GM23338 (cell line): ENCODE data around the gene FAF2. TPM values are rescaled to one million over a fixed set of nuclear protein-coding genes. Genes with fewer than 3 reads are reported as not detected.

Source experiments
- CREB1 ChIP-seq: fragments of 250-450 bp; sonication (Bioruptor Pico); IDR thresholded peaks from 2 replicates; pipeline ENCODE4 v1.5.0; 2020; ENCODE audit warnings: low read depth, mild to moderate bottlenecking, moderate library complexity
- EZH2phosphoT487 ChIP-seq: fragments of 200-600 bp; sonication (generic); IDR thresholded peaks from one replicate; pipeline ENCODE4 v1.8.1; 2018; ENCODE audit warnings: antibody characterized with exemption; ENCODE audit not compliant: unreplicated experiment
- NANOG ChIP-seq: IDR thresholded peaks from 2 replicates; pipeline ENCODE4 v1.6.1; 2016; ENCODE audit warnings: antibody characterized with exemption, borderline replicate concordance
- ZNF114 ChIP-seq: fragments of 250-450 bp; sonication (Bioruptor Pico); IDR thresholded peaks from 2 replicates; pipeline ENCODE4 v1.5.0; 2020; ENCODE audit warnings: mild to moderate bottlenecking, moderate library complexity
- ZNF331 ChIP-seq: fragments of 250-450 bp; sonication (Bioruptor Pico); IDR thresholded peaks from 2 replicates; pipeline ENCODE4 v1.5.0; 2020; ENCODE audit warnings: low read depth, mild to moderate bottlenecking, moderate library complexity
- polyA plus RNA-seq: library from polyadenylated mRNA; unstranded; fragments of >200 nt; fragmentation: Nextera tagmentation; extraction: Ambion mirVana; gene quantifications from 2 replicates; pipeline ENCODE4 v1.2.1, GENCODE V29; 2016
- total RNA-seq: library from RNA; depleted of rRNA; stranded (reverse); fragments of >200 nt; shearing (Covaris generic); gene quantifications from 2 replicates; pipeline ENCODE4 v1.2.3, GENCODE V29; 2014
- TF ChIP-seq, protein P1 (sequence below): fragments of 250-450 bp; sonication (Bioruptor Pico); IDR thresholded peaks from 2 replicates; pipeline ENCODE4 v1.5.0; 2020; ENCODE audit warnings: mild to moderate bottlenecking, moderate library complexity
- TF ChIP-seq, protein P2 (sequence below): IDR thresholded peaks from 2 replicates; pipeline ENCODE4 v1.6.1; 2016; ENCODE audit warnings: antibody characterized with exemption
- TF ChIP-seq, protein P3 (sequence below), 2 experiments: fragments of 200-600 bp in 1 of 2; sonication (generic) in 1 of 2; conservative IDR thresholded peaks; 2 replicates each; pipeline versions ENCODE4 v1.5.1 to v1.6.1; 2016 to 2017; ENCODE audit warnings: antibody characterized with exemption in 2 of 2, low read depth in 2 of 2, mild to moderate bottlenecking in 2 of 2, moderate library complexity in 1 of 2

The FAF2 gene
- total and polyA plus RNA-seq, 2 experiments from 2014 or later: 32.8 to 37.6 TPM

DNA sequence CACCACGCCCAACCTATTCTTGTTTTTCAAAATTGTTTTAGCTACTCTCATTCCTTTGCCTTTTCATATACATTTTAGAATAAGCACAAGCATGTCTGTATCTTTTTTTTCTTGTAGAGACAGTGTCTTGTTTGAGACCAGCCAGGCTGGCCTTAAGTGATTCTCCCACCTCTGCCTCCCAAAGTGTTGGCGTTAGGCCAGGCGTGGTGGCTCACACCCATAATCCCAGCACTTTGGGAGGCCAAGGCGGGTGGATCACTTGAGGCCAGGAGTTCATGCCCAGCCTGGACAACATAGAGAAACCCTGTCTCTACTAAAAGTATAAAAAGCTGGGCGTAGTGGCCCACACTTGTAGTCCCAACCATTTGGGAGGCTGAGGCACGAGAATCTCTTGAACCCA, 76.0 kb downstream of the FAF2 start (continued):
- TF ChIP-seq, protein P1, sequence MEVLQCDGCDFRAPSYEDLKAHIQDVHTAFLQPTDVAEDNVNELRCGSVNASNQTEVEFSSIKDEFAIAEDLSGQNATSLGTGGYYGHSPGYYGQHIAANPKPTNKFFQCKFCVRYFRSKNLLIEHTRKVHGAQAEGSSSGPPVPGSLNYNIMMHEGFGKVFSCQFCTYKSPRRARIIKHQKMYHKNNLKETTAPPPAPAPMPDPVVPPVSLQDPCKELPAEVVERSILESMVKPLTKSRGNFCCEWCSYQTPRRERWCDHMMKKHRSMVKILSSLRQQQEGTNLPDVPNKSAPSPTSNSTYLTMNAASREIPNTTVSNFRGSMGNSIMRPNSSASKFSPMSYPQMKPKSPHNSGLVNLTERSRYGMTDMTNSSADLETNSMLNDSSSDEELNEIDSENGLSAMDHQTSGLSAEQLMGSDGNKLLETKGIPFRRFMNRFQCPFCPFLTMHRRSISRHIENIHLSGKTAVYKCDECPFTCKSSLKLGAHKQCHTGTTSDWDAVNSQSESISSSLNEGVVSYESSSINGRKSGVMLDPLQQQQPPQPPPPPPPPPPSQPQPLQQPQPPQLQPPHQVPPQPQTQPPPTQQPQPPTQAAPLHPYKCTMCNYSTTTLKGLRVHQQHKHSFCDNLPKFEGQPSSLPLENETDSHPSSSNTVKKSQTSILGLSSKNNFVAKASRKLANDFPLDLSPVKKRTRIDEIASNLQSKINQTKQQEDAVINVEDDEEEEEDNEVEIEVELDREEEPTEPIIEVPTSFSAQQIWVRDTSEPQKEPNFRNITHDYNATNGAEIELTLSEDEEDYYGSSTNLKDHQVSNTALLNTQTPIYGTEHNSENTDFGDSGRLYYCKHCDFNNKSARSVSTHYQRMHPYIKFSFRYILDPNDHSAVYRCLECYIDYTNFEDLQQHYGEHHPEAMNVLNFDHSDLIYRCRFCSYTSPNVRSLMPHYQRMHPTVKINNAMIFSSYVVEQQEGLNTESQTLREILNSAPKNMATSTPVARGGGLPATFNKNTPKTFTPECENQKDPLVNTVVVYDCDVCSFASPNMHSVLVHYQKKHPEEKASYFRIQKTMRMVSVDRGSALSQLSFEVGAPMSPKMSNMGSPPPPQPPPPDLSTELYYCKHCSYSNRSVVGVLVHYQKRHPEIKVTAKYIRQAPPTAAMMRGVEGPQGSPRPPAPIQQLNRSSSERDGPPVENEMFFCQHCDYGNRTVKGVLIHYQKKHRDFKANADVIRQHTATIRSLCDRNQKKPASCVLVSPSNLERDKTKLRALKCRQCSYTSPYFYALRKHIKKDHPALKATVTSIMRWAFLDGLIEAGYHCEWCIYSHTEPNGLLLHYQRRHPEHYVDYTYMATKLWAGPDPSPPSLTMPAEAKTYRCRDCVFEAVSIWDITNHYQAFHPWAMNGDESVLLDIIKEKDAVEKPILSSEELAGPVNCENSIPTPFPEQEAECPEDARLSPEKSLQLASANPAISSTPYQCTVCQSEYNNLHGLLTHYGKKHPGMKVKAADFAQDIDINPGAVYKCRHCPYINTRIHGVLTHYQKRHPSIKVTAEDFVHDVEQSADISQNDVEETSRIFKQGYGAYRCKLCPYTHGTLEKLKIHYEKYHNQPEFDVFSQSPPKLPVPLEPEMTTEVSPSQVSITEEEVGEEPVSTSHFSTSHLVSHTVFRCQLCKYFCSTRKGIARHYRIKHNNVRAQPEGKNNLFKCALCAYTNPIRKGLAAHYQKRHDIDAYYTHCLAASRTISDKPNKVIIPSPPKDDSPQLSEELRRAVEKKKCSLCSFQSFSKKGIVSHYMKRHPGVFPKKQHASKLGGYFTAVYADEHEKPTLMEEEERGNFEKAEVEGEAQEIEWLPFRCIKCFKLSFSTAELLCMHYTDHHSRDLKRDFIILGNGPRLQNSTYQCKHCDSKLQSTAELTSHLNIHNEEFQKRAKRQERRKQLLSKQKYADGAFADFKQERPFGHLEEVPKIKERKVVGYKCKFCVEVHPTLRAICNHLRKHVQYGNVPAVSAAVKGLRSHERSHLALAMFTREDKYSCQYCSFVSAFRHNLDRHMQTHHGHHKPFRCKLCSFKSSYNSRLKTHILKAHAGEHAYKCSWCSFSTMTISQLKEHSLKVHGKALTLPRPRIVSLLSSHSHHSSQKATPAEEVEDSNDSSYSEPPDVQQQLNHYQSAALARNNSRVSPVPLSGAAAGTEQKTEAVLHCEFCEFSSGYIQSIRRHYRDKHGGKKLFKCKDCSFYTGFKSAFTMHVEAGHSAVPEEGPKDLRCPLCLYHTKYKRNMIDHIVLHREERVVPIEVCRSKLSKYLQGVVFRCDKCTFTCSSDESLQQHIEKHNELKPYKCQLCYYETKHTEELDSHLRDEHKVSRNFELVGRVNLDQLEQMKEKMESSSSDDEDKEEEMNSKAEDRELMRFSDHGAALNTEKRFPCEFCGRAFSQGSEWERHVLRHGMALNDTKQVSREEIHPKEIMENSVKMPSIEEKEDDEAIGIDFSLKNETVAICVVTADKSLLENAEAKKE (CRISPR knock-in tag): no peak
- TF ChIP-seq ZNF331 (CRISPR knock-in tag): no peak
- TF ChIP-seq CREB1: no peak
- no peak for TF ChIP-seq EZH2phosphoT487
- TF ChIP-seq ZNF114 (CRISPR knock-in tag): no peak
- TF ChIP-seq NANOG: no peak
- TF ChIP-seq, protein P2, sequence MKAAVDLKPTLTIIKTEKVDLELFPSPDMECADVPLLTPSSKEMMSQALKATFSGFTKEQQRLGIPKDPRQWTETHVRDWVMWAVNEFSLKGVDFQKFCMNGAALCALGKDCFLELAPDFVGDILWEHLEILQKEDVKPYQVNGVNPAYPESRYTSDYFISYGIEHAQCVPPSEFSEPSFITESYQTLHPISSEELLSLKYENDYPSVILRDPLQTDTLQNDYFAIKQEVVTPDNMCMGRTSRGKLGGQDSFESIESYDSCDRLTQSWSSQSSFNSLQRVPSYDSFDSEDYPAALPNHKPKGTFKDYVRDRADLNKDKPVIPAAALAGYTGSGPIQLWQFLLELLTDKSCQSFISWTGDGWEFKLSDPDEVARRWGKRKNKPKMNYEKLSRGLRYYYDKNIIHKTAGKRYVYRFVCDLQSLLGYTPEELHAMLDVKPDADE: no peak
- TF ChIP-seq, protein P3, sequence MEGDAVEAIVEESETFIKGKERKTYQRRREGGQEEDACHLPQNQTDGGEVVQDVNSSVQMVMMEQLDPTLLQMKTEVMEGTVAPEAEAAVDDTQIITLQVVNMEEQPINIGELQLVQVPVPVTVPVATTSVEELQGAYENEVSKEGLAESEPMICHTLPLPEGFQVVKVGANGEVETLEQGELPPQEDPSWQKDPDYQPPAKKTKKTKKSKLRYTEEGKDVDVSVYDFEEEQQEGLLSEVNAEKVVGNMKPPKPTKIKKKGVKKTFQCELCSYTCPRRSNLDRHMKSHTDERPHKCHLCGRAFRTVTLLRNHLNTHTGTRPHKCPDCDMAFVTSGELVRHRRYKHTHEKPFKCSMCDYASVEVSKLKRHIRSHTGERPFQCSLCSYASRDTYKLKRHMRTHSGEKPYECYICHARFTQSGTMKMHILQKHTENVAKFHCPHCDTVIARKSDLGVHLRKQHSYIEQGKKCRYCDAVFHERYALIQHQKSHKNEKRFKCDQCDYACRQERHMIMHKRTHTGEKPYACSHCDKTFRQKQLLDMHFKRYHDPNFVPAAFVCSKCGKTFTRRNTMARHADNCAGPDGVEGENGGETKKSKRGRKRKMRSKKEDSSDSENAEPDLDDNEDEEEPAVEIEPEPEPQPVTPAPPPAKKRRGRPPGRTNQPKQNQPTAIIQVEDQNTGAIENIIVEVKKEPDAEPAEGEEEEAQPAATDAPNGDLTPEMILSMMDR (conservative IDR thresholded peaks at IDR 0.05; ENCODE audit: low read depth in 2 of 2): no peak
